Activated naive CD4-positive, alpha-beta T cell treated with anti-CD3 and anti-CD28 coated beads, Interleukin-2, amount 10 ng/mL, durations not matched to agents 7 days and 5 days (primary cell): ENCODE data around the gene GNAZ.

Experiments
- CTCF ChIA-PET: fragments of 350-600 bp; sonication (Branson Sonifier 250); formaldehyde crosslinking; loops from one replicate; lab custom pipeline; 2021; ENCODE audit warnings: antibody characterized with exemption; lab: Charles Lee
- DNase-seq: peaks from one replicate; pipeline ENCODE4 v3.0.0-alpha.2; 2020
- H3K27ac Mint-ChIP-seq: one replicate; pipeline ENCODE4 v1.8.0; 2021; ENCODE audit warnings: mild to moderate bottlenecking, moderate library complexity, mixed read lengths
- H3K27me3 Mint-ChIP-seq: one replicate; pipeline ENCODE4 v1.8.0; 2021; ENCODE audit warnings: mild to moderate bottlenecking, mixed read lengths
- H3K36me3 Mint-ChIP-seq: one replicate; pipeline ENCODE4 v1.8.0; 2021; ENCODE audit warnings: mixed read lengths
- H3K4me1 Mint-ChIP-seq: one replicate; pipeline ENCODE4 v1.8.0; 2021; ENCODE audit warnings: mixed read lengths
- H3K4me3 Mint-ChIP-seq: one replicate; pipeline ENCODE4 v1.8.0; 2021; ENCODE audit warnings: mild to moderate bottlenecking, moderate library complexity, mixed read lengths
- H3K9me3 Mint-ChIP-seq: one replicate; pipeline ENCODE4 v1.8.0; 2021; ENCODE audit warnings: mixed read lengths

GNAZ gene

GRCh38 chr22:23144932-23145877, 74.9 kb downstream of the GNAZ start, which contains the start of gene RAB36:
TSS of gene RAB36 (plus strand) at chr22:23145477. CDS start at chr22:23146617, 1,140 bp downstream.
- CTCF ChIA-PET, result no interaction called here
- H3K4me1 Mint-ChIP-seq, result peaks cover 51% of the 10 kb centered on the region
- no peaks in the 10 kb centered on the region for H3K9me3 Mint-ChIP-seq
- peak; percentile 94 for DNase-seq
- peaks cover 40% of the 10 kb centered on the region for H3K27me3 Mint-ChIP-seq
- H3K27ac Mint-ChIP-seq, result no peak within 1 kb of the TSS
- H3K4me3 Mint-ChIP-seq, result peak within 1 kb of the TSS; percentile 65
- no peaks in the 10 kb centered on the region for H3K36me3 Mint-ChIP-seq

GRCh38 chr22:23145878-23146470, 75.7 kb downstream of the GNAZ start:
- H3K36me3 Mint-ChIP-seq, result no peaks in the 10 kb centered on the region
- DNase-seq, result no peak
- peaks cover 44% of the 10 kb centered on the region for H3K27me3 Mint-ChIP-seq
- CTCF ChIA-PET, result no interaction called here
- no peaks in the 10 kb centered on the region for H3K9me3 Mint-ChIP-seq
- peaks cover 43% of the 10 kb centered on the region for H3K4me1 Mint-ChIP-seq
- no peak overlapping the region for H3K4me3 Mint-ChIP-seq
- H3K27ac Mint-ChIP-seq, result no peak overlapping the region

- H3K4me3 Mint-ChIP-seq, result no peak overlapping the region
- peaks cover 38% of the 10 kb centered on the region for H3K4me1 Mint-ChIP-seq
- H3K27me3 Mint-ChIP-seq, result peaks cover 46% of the 10 kb centered on the region
- H3K9me3 Mint-ChIP-seq, result no peaks in the 10 kb centered on the region
- CTCF ChIA-PET, result interaction anchor here (0.7 to 1.6 kb wide), 3 partner anchors 11 to 186 kb away, joined by 3 to 5 read pairs (median 4); no protein-coding TSS in a partner anchor
- H3K36me3 Mint-ChIP-seq, result no peaks in the 10 kb centered on the region
- H3K27ac Mint-ChIP-seq, result no peak overlapping the region
- no peak for DNase-seq
Measured at GRCh38 chr22:23146478-23147205, 76.3 kb downstream of the GNAZ start.

- Mint-ChIP-seq H3K4me1 (peaks cover 30% of the 10 kb centered on the region), H3K36me3 (no peaks in the 10 kb centered on the region), H3K27me3 (peaks cover 46% of the 10 kb centered on the region), H3K27ac (no peak overlapping the region), H3K4me3 (no peak overlapping the region), H3K9me3 (no peaks in the 10 kb centered on the region)
- no peak for DNase-seq
- CTCF ChIA-PET, result interaction anchor here (1.6 kb wide), 1 partner anchor 10 kb away, joined by 5 read pairs; no protein-coding TSS in a partner anchor
Measured at GRCh38 chr22:23147617-23148387, 77.5 kb downstream of the GNAZ start.

- Mint-ChIP-seq H3K27ac (no peak overlapping the region), H3K4me3 (no peak overlapping the region), H3K36me3 (no peaks in the 10 kb centered on the region), H3K27me3 (peaks cover 46% of the 10 kb centered on the region), H3K9me3 (no peaks in the 10 kb centered on the region), H3K4me1 (peaks cover 25% of the 10 kb centered on the region)
- CTCF ChIA-PET, result interaction anchor here (0.6 kb wide), 1 partner anchor 338 kb away, joined by 3 read pairs; no protein-coding TSS in a partner anchor
- no peak for DNase-seq
Measured at GRCh38 chr22:23149743-23150238, 79.5 kb downstream of the GNAZ start.

GRCh38 chr22:23150762-23151161, 80.4 kb downstream of the GNAZ start:
- no peak overlapping the region for H3K4me3 Mint-ChIP-seq
- H3K9me3 Mint-ChIP-seq, result no peaks in the 10 kb centered on the region
- peaks cover 16% of the 10 kb centered on the region for H3K4me1 Mint-ChIP-seq
- peaks cover 37% of the 10 kb centered on the region for H3K27me3 Mint-ChIP-seq
- no peaks in the 10 kb centered on the region for H3K36me3 Mint-ChIP-seq
- no peak for DNase-seq
- CTCF ChIA-PET, result interaction anchor here (0.6 to 0.9 kb wide), 2 partner anchors 26 to 225 kb away, joined by 3 to 4 read pairs; no protein-coding TSS in a partner anchor
- H3K27ac Mint-ChIP-seq, result no peak overlapping the region

GRCh38 chr22:23151827-23152226, 81.5 kb downstream of the GNAZ start:
- Mint-ChIP-seq H3K4me3 (no peak overlapping the region), H3K36me3 (no peaks in the 10 kb centered on the region), H3K9me3 (no peaks in the 10 kb centered on the region), H3K4me1 (peaks cover 14% of the 10 kb centered on the region), H3K27me3 (peaks cover 39% of the 10 kb centered on the region), H3K27ac (no peak overlapping the region)
- DNase-seq, result no peak
- CTCF ChIA-PET, result no interaction called here

- H3K27me3 Mint-ChIP-seq, result peaks cover 41% of the 10 kb centered on the region
- DNase-seq, result no peak
- no peak overlapping the region for H3K4me3 Mint-ChIP-seq
- H3K9me3 Mint-ChIP-seq, result no peaks in the 10 kb centered on the region
- CTCF ChIA-PET, result no interaction called here
- peaks cover 14% of the 10 kb centered on the region for H3K4me1 Mint-ChIP-seq
- no peak overlapping the region for H3K27ac Mint-ChIP-seq
- no peaks in the 10 kb centered on the region for H3K36me3 Mint-ChIP-seq
Measured at GRCh38 chr22:23152238-23153114, 82.2 kb downstream of the GNAZ start.

GRCh38 chr22:23153994-23154393, 83.7 kb downstream of the GNAZ start:
- no peak overlapping the region for H3K27ac Mint-ChIP-seq
- no peaks in the 10 kb centered on the region for H3K36me3 Mint-ChIP-seq
- no peaks in the 10 kb centered on the region for H3K9me3 Mint-ChIP-seq
- peaks cover 14% of the 10 kb centered on the region for H3K4me1 Mint-ChIP-seq
- H3K27me3 Mint-ChIP-seq, result peaks cover 29% of the 10 kb centered on the region
- DNase-seq, result no peak
- CTCF ChIA-PET, result interaction anchor here (1.0 to 1.3 kb wide), 2 partner anchors 23 to 194 kb away, joined by 3 to 4 read pairs; no protein-coding TSS in a partner anchor
- no peak overlapping the region for H3K4me3 Mint-ChIP-seq

- DNase-seq, result no peak
- Mint-ChIP-seq H3K36me3 (no peaks in the 10 kb centered on the region), H3K9me3 (no peaks in the 10 kb centered on the region), H3K4me1 (peaks cover 14% of the 10 kb centered on the region), H3K4me3 (no peak overlapping the region), H3K27ac (no peak overlapping the region), H3K27me3 (peaks cover 24% of the 10 kb centered on the region)
- CTCF ChIA-PET, result interaction anchor here (1.0 to 1.3 kb wide), 2 partner anchors 22 to 195 kb away, joined by 3 to 4 read pairs; no protein-coding TSS in a partner anchor
Measured at GRCh38 chr22:23154461-23154860, 84.1 kb downstream of the GNAZ start.

- Mint-ChIP-seq H3K4me3 (no peak overlapping the region), H3K27ac (no peak overlapping the region), H3K36me3 (no peaks in the 10 kb centered on the region), H3K27me3 (peaks cover 19% of the 10 kb centered on the region), H3K4me1 (peaks cover 14% of the 10 kb centered on the region), H3K9me3 (no peaks in the 10 kb centered on the region)
- CTCF ChIA-PET, result interaction anchor here (1.8 to 2.1 kb wide), 2 partner anchors 20 to 231 kb away, joined by 5 to 6 read pairs; no protein-coding TSS in a partner anchor
- no peak for DNase-seq
Measured at GRCh38 chr22:23155143-23155542, 84.8 kb downstream of the GNAZ start.

- no peak overlapping the region for H3K27ac Mint-ChIP-seq
- no peaks in the 10 kb centered on the region for H3K9me3 Mint-ChIP-seq
- CTCF ChIA-PET, result interaction anchor here (1.8 to 2.1 kb wide), 2 partner anchors 19 to 230 kb away, joined by 5 to 6 read pairs; no protein-coding TSS in a partner anchor
- DNase-seq, result no peak
- H3K4me1 Mint-ChIP-seq, result peaks cover 14% of the 10 kb centered on the region
- H3K4me3 Mint-ChIP-seq, result no peak overlapping the region
- H3K36me3 Mint-ChIP-seq, result no peaks in the 10 kb centered on the region
- peaks cover 16% of the 10 kb centered on the region for H3K27me3 Mint-ChIP-seq
Measured at GRCh38 chr22:23155831-23156230, 85.5 kb downstream of the GNAZ start.
